GM15510 (cell line): Measurements from ENCODE around the gene CELF6.

Experiments used
- POLR2A ChIP-seq: IDR thresholded peaks from 3 replicates; pipeline ENCODE4 v1.6.1; 2011; ENCODE audit warnings: borderline replicate concordance; ENCODE audit not compliant: insufficient read length; ENCODE audit errors: extremely low read depth

Gene CELF6

GRCh38 chr15:72319985-72320671 lies at the start of gene CELF6:
Gene CELF6 (minus strand): TSS chr15:72320157. CDS start chr15:72319874, 283 bp downstream.
- no peak for TF ChIP-seq POLR2A

- TF ChIP-seq POLR2A = no peak
These were observed 48.9 kb upstream of the CELF6 start for GRCh38 chr15:72368899-72369298.

DNA sequence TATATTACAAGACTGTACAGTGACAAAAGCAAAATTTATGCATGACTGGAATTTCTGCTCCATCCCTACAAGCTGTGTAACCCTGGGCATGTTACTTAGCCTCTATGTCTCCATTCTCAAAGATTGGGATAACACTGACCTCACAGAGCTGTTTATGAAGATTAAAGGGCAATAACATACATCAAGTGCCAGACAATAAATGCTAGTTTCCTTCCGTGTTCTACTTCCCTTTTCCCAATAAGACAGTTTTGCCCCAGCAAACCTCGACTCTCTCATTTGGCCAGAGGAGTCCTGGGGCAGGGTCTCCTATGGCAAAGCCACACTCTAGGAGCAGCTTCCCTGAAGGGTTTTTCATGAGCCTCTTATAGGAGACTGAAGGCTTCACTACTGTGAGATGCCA lies 48.4 kb upstream of the CELF6 start:
- no peak for TF ChIP-seq POLR2A

DNA sequence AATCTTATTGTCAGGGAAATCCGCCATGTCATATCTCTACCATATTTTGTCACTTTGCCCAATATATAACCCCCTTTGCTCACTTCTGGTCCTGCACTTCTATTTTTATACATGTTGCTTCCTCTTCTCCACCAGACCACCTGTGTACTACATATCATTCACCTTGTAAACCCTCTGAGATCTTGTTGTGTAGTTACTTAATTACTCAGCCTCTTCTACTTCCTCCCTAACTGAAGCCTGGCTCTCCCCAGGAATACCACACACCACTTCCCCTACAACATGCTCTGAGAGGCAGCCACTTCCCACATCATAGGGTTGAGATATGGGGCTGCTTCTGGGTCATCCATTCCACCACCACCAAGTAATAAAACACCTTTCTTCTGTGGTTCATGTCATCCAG lies 45.9 kb upstream of the CELF6 start:
- no peak for TF ChIP-seq POLR2A

- TF ChIP-seq POLR2A = no peak
These were observed 41.2 kb upstream of the CELF6 start for GRCh38 chr15:72361176-72361575.

GRCh38 chr15:72358650-72359171 lies 38.8 kb upstream of the CELF6 start:
- TF ChIP-seq POLR2A = no peak

DNA sequence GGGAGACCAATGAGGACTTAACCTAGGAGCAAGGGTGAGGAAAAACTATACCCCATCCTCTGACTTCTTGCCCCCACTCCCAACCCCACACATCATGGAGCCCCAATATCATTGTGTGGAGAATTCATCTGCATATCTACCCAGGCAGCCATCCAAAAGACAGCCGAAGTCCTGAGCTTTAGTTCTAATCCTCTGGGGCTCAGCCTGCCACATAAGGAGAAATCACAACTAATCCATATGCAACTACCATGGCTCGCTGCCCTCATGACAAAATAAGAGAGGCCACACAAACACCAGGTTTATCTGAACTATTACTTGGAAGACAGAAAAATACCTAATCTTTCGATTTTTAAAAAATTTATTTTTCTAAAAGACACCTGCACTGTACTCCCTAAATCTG lies 38.2 kb upstream of the CELF6 start:
- TF ChIP-seq POLR2A = no peak

DNA sequence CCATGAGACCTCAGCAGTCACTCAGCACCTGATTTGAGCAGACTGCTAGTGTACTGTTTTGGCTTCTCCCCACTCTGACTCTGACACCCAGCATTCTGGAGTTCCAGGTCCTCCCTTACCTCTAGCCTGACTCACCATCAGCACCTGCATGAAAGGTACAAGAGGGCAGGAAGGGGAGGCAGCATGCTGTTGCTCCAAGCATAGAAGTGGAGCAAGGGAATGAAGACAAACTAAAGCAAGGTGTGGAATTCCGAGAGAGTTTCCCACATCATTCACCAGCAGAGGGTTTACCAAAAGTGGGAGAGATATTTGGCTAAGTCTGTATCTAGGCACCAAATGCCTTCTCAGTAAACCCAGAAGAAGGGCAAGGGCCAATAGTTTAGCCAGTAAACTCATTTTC lies 34.5 kb upstream of the CELF6 start:
- TF ChIP-seq POLR2A = no peak

DNA sequence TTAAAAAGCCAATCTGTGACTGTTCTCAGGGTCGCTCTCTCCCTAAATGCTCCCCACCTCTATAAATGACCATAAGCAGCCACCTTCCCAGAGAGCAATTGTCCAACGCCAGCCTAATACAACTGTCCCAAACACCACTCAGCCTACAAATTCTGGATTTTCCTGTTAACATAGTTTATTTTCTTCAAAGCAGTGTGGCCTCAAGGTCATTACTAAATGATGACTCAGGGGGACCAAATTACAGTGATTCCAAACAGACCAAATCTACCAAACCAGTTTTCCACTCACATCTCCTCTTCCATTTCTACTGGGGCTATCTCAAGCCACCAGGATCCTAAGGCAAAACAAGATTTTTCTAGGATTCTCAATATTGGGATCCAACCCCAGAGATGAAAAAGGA lies 33.3 kb upstream of the CELF6 start:
- TF ChIP-seq POLR2A = no peak

GRCh38 chr15:72345806-72346205 lies 25.8 kb upstream of the CELF6 start:
- TF ChIP-seq POLR2A = no peak

GRCh38 chr15:72345280-72345679 lies 25.3 kb upstream of the CELF6 start:
- no peak for TF ChIP-seq POLR2A

GRCh38 chr15:72344602-72345001 lies 24.6 kb upstream of the CELF6 start:
- no peak for TF ChIP-seq POLR2A

DNA sequence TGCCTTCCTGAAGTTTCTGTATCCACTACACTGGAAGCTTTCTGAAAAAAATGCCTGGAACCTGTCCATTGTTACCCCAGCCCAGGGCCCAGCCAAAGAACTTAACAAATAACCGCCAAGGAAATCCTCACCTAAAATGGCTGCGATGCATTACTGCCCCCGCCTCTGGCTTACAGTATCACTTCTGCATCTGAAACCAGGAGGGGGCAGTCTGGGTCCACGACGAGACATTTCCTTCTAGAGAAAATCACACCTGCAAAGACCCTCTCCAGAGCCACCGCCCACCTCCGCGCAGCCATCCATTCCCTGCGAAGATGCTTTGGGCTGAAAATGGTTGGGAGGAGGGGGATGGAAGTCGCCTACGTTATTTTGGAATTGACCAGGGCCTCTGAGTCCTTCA lies 22.4 kb upstream of the CELF6 start:
- no peak for TF ChIP-seq POLR2A

DNA sequence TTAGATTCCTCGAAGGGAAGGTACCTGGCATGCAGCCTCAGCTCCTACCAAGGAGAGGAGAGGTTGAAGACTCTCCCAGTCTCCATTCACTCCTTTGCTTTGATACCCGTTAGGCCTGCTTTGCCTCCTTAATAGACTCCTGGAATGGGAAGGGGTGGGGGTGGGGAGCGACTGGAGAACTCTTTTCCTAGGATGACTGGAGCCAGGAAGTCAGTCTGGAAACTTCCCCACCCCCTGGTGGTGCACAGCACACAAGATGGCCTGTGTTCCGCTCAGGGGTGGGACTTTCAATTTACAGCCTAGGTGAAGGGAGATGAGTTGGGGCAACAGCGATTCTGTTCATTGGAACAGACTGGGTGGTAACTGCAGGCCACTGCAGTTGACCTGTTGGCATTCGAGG lies 21.4 kb upstream of the CELF6 start:
- no peak for TF ChIP-seq POLR2A

DNA sequence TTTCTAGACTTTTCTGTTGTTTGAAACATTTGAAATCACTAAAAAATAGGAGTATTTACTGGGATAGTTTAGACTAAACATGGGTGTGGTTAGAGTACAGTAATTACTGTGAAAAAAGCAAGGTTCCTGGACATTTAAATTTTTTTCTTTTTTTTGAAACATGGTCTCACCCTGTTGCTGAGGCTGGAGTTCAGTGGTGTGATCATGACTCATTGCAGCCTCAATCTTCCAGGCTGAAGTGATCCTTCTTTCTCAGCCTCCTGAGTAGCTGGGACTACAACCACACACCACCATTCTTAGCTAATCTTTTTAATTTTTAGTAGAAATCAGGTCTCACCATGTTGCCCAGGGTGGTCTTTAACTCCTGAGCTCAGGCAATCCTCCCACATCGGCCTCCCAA lies 20.4 kb upstream of the CELF6 start:
- no peak for TF ChIP-seq POLR2A

DNA sequence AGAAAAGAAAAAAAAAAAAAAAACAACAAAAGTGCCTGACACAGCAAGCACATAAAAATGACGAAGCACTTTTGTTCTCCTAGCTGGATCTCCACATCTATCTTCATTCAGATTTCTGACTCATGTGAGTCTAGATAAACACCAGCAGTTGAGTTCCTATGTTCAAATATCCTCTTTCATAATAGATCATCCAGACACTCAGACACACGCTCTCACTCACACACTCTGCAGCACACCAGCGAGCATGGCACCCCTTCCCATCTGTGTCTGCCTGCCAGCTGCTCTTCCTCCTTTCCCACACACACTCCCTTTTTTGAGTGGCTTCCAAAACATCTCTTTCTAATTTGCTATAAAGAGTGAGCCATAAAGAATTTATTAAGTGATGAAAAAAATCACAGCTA lies 19.8 kb upstream of the CELF6 start:
- TF ChIP-seq POLR2A = no peak

GRCh38 chr15:72338617-72339321 lies 18.8 kb upstream of the CELF6 start:
- TF ChIP-seq POLR2A = no peak

- TF ChIP-seq POLR2A = no peak
These were observed 18.2 kb upstream of the CELF6 start for GRCh38 chr15:72338148-72338547.
